Measurements from ENCODE around the gene NRXN3. TPM values are rescaled to one million over a fixed set of nuclear protein-coding genes. Genes with fewer than 3 reads are reported as not detected.

The NRXN3 gene
- total and polyA plus RNA-seq, 2 experiments from 2014 or later, result 1.0 to 1.8 TPM

- TF ChIP-seq REST (IDR thresholded peaks at IDR 0.05; ENCODE audit: unreplicated experiment), result no peak
- TF ChIP-seq ZNF462 (CRISPR knock-in tag; IDR thresholded peaks at IDR 0.05), result no peak
- no peak for TF ChIP-seq STAT1 (IDR thresholded peaks at IDR 0.05; ENCODE audit: unreplicated experiment)
- TF ChIP-seq ZNF331 (CRISPR knock-in tag; IDR thresholded peaks at IDR 0.05; ENCODE audit: low read depth), result no peak
Measured at GRCh38 chr14:78329371-78329770, 159.2 kb downstream of the NRXN3 start (continued).

- Histone ChIP-seq H3K9me2 (ENCODE audit: insufficient read depth) (peaks cover 8% of the 10 kb centered on the region), H3K4me1 (ENCODE audit: insufficient read depth) (no peaks in the 10 kb centered on the region; the same call in 1 of the 2 replicates), H3F3A (replicated peaks; ENCODE audit: low read depth) (no peaks in the 10 kb centered on the region), H3K27me3 (ENCODE audit: insufficient read depth) (no peaks in the 10 kb centered on the region), H3K79me2 (replicated peaks; ENCODE audit: insufficient read depth) (no peaks in the 10 kb centered on the region), H3K36me3 (ENCODE audit: insufficient read depth) (no peaks in the 10 kb centered on the region), H3K4me3 (no peak overlapping the region), H3K4me2 (no peak overlapping the region), H3K27ac (ENCODE audit: low read depth) (no peak overlapping the region), H2AFZ (no peak overlapping the region), H4K20me1 (replicated peaks; ENCODE audit: insufficient read depth) (no peaks in the 10 kb centered on the region)
- Mint-ChIP-seq H3K36me3 (ENCODE audit: low read depth) (no peaks in the 10 kb centered on the region), H3K4me1 (peaks cover 8% of the 10 kb centered on the region; the same call in 2 of the 3 replicates), H3K9me3 (no peaks in the 10 kb centered on the region), H3K27ac (no peak overlapping the region), H3K4me3 (no peak overlapping the region), H3K27me3 (ENCODE audit: insufficient read depth, low read depth, poor library complexity) (peaks cover 4% of the 10 kb centered on the region)
- ATAC-seq (no peak), DNase-seq (ENCODE audit: low spot score) (no peak)
- TF ChIP-seq STAT1 (IDR thresholded peaks at IDR 0.05; ENCODE audit: unreplicated experiment), result no peak
- TF ChIP-seq CTCF (conservative IDR thresholded peaks at IDR 0.05; ENCODE audit: low read depth in 2 of 2), result no peak
- no peak for TF ChIP-seq EZH2 (IDR thresholded peaks at IDR 0.05; ENCODE audit: low read depth, unreplicated experiment)
- TF ChIP-seq ZNF114 (CRISPR knock-in tag; IDR thresholded peaks at IDR 0.05), result no peak
- no peak for TF ChIP-seq POLR2AphosphoS5 (IDR thresholded peaks at IDR 0.05; ENCODE audit: low read depth)
- TF ChIP-seq EZH2phosphoT487 (IDR thresholded peaks at IDR 0.05; ENCODE audit: unreplicated experiment), result no peak
- TF ChIP-seq ZNF331 (CRISPR knock-in tag; IDR thresholded peaks at IDR 0.05; ENCODE audit: low read depth), result no peak
- no peak for TF ChIP-seq CREB1 (CRISPR knock-in tag; IDR thresholded peaks at IDR 0.05; ENCODE audit: low read depth)
- TF ChIP-seq REST (IDR thresholded peaks at IDR 0.05; ENCODE audit: unreplicated experiment), result no peak
Measured at GRCh38 chr14:78335531-78335930, 165.4 kb downstream of the NRXN3 start.

All from GM23338 (cell line).